Measurements from ENCODE around the gene MYO7A. TPM values are rescaled to one million over a fixed set of nuclear protein-coding genes. Genes with fewer than 3 reads are reported as not detected.

The MYO7A gene
- polyA plus RNA-seq, 4 donors = 1.9 to 3.3 (median 2.8) TPM

- no peak for DNase-seq (ENCODE audit: low read depth in 4 of 4, low spot score in 3 of 4)
Measured at GRCh38 chr11:77159219-77159936, 31.3 kb downstream of the MYO7A start.

- no peak for DNase-seq (ENCODE audit: low read depth in 4 of 4, low spot score in 3 of 4)
Measured at GRCh38 chr11:77159937-77160495, 32.0 kb downstream of the MYO7A start.

GRCh38 chr11:77163271-77163670, 35.2 kb downstream of the MYO7A start:
- DNase-seq (ENCODE audit: low read depth in 4 of 4, low spot score in 3 of 4) = no peak

- DNase-seq (ENCODE audit: low read depth in 4 of 4, low spot score in 3 of 4) = no peak
Measured at GRCh38 chr11:77165066-77165465, 37.0 kb downstream of the MYO7A start.

GRCh38 chr11:77166021-77166420, 38.0 kb downstream of the MYO7A start:
- DNase-seq (ENCODE audit: low read depth in 4 of 4, low spot score in 3 of 4) = no peak

- no peak for DNase-seq (ENCODE audit: low read depth in 4 of 4, low spot score in 3 of 4)
Measured at GRCh38 chr11:77167111-77167626, 39.1 kb downstream of the MYO7A start.

- no peak for DNase-seq (ENCODE audit: low read depth in 4 of 4, low spot score in 3 of 4)
Measured at GRCh38 chr11:77167791-77168190, 39.7 kb downstream of the MYO7A start.

- DNase-seq (ENCODE audit: low read depth in 4 of 4, low spot score in 3 of 4) = no peak
Measured at GRCh38 chr11:77170107-77170506, 42.1 kb downstream of the MYO7A start.

- DNase-seq (ENCODE audit: low read depth in 4 of 4, low spot score in 3 of 4) = no peak
Measured at GRCh38 chr11:77171254-77171653, 43.2 kb downstream of the MYO7A start.

- no peak for DNase-seq (ENCODE audit: low read depth in 4 of 4, low spot score in 3 of 4)
Measured at GRCh38 chr11:77171885-77172665, 44.0 kb downstream of the MYO7A start.

GRCh38 chr11:77172666-77172982, 44.6 kb downstream of the MYO7A start:
- no peak for DNase-seq (ENCODE audit: low read depth in 4 of 4, low spot score in 3 of 4)

GRCh38 chr11:77173494-77173893, 45.4 kb downstream of the MYO7A start:
- no peak for DNase-seq (ENCODE audit: low read depth in 4 of 4, low spot score in 3 of 4)

GRCh38 chr11:77174559-77174958, 46.5 kb downstream of the MYO7A start:
- DNase-seq (ENCODE audit: low read depth in 4 of 4, low spot score in 3 of 4) = no peak

GRCh38 chr11:77175021-77175842, 47.2 kb downstream of the MYO7A start:
- no peak for DNase-seq (ENCODE audit: low read depth in 4 of 4, low spot score in 3 of 4)

GRCh38 chr11:77175869-77176539, 48.0 kb downstream of the MYO7A start:
- DNase-seq (ENCODE audit: low read depth in 4 of 4, low spot score in 3 of 4) = no peak

- DNase-seq (ENCODE audit: low read depth in 4 of 4, low spot score in 3 of 4) = no peak
Measured at GRCh38 chr11:77176996-77177395, 49.0 kb downstream of the MYO7A start.

GRCh38 chr11:77178150-77178549, 50.1 kb downstream of the MYO7A start:
- no peak for DNase-seq (ENCODE audit: low read depth in 4 of 4, low spot score in 3 of 4)

- no peak for DNase-seq (ENCODE audit: low read depth in 4 of 4, low spot score in 3 of 4)
Measured at GRCh38 chr11:77179048-77179447, 51.0 kb downstream of the MYO7A start.

GRCh38 chr11:77179681-77180080, 51.6 kb downstream of the MYO7A start:
- DNase-seq (ENCODE audit: low read depth in 4 of 4, low spot score in 3 of 4) = no peak

- no peak for DNase-seq (ENCODE audit: low read depth in 4 of 4, low spot score in 3 of 4)
Measured at GRCh38 chr11:77180346-77180745, 52.3 kb downstream of the MYO7A start.
